ENCODE data around the gene NEUROD2.

NEUROD2 gene

GRCh38 chr17:39623356-39623950 is 15.7 kb upstream of the NEUROD2 start:
- Histone ChIP-seq H3K4me3 (ENCODE audit: low read depth, low read length) (no peak overlapping the region), H3K36me3 (ENCODE audit: control insufficient read depth, insufficient read depth, low read length) (no peaks in the 10 kb centered on the region), H3K4me1 (ENCODE audit: control insufficient read depth, insufficient read depth, low read length) (peaks cover 6% of the 10 kb centered on the region), H3K9me3 (ENCODE audit: control insufficient read depth, insufficient read depth, low read length) (no peaks in the 10 kb centered on the region), H3K9ac (ENCODE audit: low read depth, low read length) (no peak overlapping the region), H3K27me3 (ENCODE audit: control insufficient read depth, insufficient read depth, low read length) (peaks cover 72% of the 10 kb centered on the region)

GRCh38 chr17:39622380-39623006 is 14.8 kb upstream of the NEUROD2 start:
- Histone ChIP-seq H3K9ac (ENCODE audit: low read depth, low read length) (no peak overlapping the region), H3K27me3 (ENCODE audit: control insufficient read depth, insufficient read depth, low read length) (peaks cover 68% of the 10 kb centered on the region), H3K4me3 (ENCODE audit: low read depth, low read length) (peak overlapping the region; percentile 27), H3K36me3 (ENCODE audit: control insufficient read depth, insufficient read depth, low read length) (no peaks in the 10 kb centered on the region), H3K4me1 (ENCODE audit: control insufficient read depth, insufficient read depth, low read length) (peaks cover 4% of the 10 kb centered on the region), H3K9me3 (ENCODE audit: control insufficient read depth, insufficient read depth, low read length) (no peaks in the 10 kb centered on the region)

DNA sequence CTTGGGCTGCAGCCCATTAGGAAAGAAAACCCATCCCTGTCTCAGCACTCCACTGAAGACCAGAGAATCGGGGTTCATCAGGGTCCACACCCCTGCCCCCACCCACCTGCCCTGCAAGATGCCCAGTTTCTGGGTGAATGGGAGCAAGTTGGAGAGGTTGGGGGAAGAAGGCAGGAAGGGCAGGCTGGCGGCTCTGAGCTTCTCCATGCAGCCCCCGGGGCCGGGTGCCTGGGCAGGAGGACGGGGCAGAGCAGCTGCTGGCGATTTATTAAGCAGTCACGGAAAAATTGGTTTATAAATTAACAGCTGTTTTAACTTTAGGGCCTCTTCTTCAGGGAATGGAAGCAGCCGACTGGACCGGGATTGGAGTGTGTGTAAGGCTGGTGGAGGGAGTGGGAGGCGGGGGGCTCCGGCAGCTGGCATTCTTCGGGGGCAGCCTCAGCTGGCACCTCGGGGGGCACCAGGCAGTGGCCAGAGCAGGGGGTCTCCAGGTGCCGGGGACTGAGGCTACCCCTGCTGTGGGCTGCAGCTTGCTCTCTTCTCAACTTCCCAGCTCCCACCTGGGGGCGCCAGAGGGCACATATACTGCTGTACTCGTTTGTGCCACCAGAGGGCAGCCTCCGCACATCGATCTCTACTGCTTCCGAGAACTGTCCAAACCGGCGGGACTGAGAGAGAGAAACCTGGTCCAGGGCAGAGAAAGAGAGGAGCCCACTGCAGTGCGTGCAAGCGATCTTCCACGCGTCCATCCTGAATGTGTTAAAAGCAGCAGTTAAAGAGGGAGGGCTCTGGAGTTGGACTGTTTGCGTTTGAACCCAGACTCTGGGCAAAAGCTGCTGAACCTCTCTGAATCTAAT is 14.0 kb upstream of the NEUROD2 start:
- H3K4me1 ChIP-seq (ENCODE audit: control insufficient read depth, insufficient read depth, low read length): peaks cover 4% of the 10 kb centered on the region
- H3K4me3 ChIP-seq (ENCODE audit: low read depth, low read length): peak overlapping the region; percentile 27
- no peak overlapping the region for H3K9ac ChIP-seq (ENCODE audit: low read depth, low read length)

GRCh38 chr17:39619786-39620101 is 12.0 kb upstream of the NEUROD2 start:
- Histone ChIP-seq H3K36me3 (ENCODE audit: control insufficient read depth, insufficient read depth, low read length) (no peaks in the 10 kb centered on the region), H3K9me3 (ENCODE audit: control insufficient read depth, insufficient read depth, low read length) (no peaks in the 10 kb centered on the region), H3K27me3 (ENCODE audit: control insufficient read depth, insufficient read depth, low read length) (peaks cover 76% of the 10 kb centered on the region), H3K9ac (ENCODE audit: low read depth, low read length) (no peak overlapping the region), H3K4me1 (ENCODE audit: control insufficient read depth, insufficient read depth, low read length) (peaks cover 8% of the 10 kb centered on the region), H3K4me3 (ENCODE audit: low read depth, low read length) (no peak overlapping the region)

More for the DNA sequence above, 14.0 kb upstream of the NEUROD2 start:
- peaks cover 74% of the 10 kb centered on the region for H3K27me3 ChIP-seq (ENCODE audit: control insufficient read depth, insufficient read depth, low read length)
- no peaks in the 10 kb centered on the region for H3K36me3 ChIP-seq (ENCODE audit: control insufficient read depth, insufficient read depth, low read length)
- no peaks in the 10 kb centered on the region for H3K9me3 ChIP-seq (ENCODE audit: control insufficient read depth, insufficient read depth, low read length)

- no peaks in the 10 kb centered on the region for H3K9me3 ChIP-seq (ENCODE audit: control insufficient read depth, insufficient read depth, low read length)
- no peak overlapping the region for H3K9ac ChIP-seq (ENCODE audit: low read depth, low read length)
- no peaks in the 10 kb centered on the region for H3K36me3 ChIP-seq (ENCODE audit: control insufficient read depth, insufficient read depth, low read length)
- H3K4me1 ChIP-seq (ENCODE audit: control insufficient read depth, insufficient read depth, low read length): peaks cover 8% of the 10 kb centered on the region
- peak overlapping the region; percentile 68 for H3K4me3 ChIP-seq (ENCODE audit: low read depth, low read length)
- H3K27me3 ChIP-seq (ENCODE audit: control insufficient read depth, insufficient read depth, low read length): peaks cover 77% of the 10 kb centered on the region
Measured at GRCh38 chr17:39618956-39619785, 11.5 kb upstream of the NEUROD2 start.

GRCh38 chr17:39618246-39618913 is 10.7 kb upstream of the NEUROD2 start:
- Histone ChIP-seq H3K4me3 (ENCODE audit: low read depth, low read length) (peak overlapping the region; percentile 68), H3K9me3 (ENCODE audit: control insufficient read depth, insufficient read depth, low read length) (no peaks in the 10 kb centered on the region), H3K4me1 (ENCODE audit: control insufficient read depth, insufficient read depth, low read length) (peaks cover 8% of the 10 kb centered on the region), H3K36me3 (ENCODE audit: control insufficient read depth, insufficient read depth, low read length) (no peaks in the 10 kb centered on the region), H3K9ac (ENCODE audit: low read depth, low read length) (no peak overlapping the region), H3K27me3 (ENCODE audit: control insufficient read depth, insufficient read depth, low read length) (peaks cover 75% of the 10 kb centered on the region)

DNA sequence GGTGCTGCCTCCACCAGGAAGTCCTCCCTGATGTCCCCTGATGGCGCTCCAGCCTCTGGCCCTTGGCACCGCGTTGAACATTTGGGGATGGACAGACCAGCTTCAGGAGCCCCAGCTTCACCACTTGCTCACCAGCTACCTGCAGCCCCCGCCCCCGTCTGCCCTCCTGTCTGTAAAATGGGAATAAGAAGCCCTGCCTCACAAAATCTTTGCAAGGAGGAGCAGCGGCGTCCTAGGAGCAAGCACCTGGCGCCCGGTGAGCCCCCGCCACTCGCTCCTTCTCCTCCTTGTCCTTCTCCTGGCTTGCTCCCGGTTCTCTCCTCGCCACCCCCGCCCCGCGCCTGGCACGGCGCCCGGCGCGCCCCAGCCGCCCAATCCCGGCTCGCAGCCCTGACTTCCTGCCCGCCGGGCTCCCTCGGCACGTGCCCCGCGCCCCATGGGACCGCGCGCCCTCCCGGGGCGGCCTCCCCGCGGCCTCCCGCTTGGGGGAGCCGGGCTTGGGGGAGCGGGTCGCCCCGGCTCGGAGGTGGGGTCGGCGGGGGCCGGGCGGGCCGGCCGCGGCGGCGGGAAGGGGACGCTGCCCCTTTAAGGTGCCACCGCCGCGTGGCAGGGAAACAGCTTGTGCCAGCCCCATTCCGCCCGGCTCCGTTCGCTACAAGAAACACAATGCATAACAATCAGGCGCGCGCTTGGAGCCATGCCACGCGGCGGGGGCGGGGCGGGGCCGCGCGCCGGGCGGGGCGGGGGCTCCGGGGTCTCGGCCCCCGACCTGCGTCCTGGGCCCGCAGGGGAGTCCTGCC is 9.9 kb upstream of the NEUROD2 start:
- H3K36me3 ChIP-seq (ENCODE audit: control insufficient read depth, insufficient read depth, low read length): no peaks in the 10 kb centered on the region
- H3K4me1 ChIP-seq (ENCODE audit: control insufficient read depth, insufficient read depth, low read length): peaks cover 8% of the 10 kb centered on the region
- peaks cover 78% of the 10 kb centered on the region for H3K27me3 ChIP-seq (ENCODE audit: control insufficient read depth, insufficient read depth, low read length)
- no peaks in the 10 kb centered on the region for H3K9me3 ChIP-seq (ENCODE audit: control insufficient read depth, insufficient read depth, low read length)
- no peak overlapping the region for H3K9ac ChIP-seq (ENCODE audit: low read depth, low read length)
- peak overlapping the region; percentile 68 for H3K4me3 ChIP-seq (ENCODE audit: low read depth, low read length)

GRCh38 chr17:39617100-39617445 is 9.4 kb upstream of the NEUROD2 start:
- H3K4me1 ChIP-seq (ENCODE audit: control insufficient read depth, insufficient read depth, low read length): peaks cover 5% of the 10 kb centered on the region
- H3K9ac ChIP-seq (ENCODE audit: low read depth, low read length): no peak overlapping the region
- H3K4me3 ChIP-seq (ENCODE audit: low read depth, low read length): peak overlapping the region; percentile 33
- H3K27me3 ChIP-seq (ENCODE audit: control insufficient read depth, insufficient read depth, low read length): peaks cover 77% of the 10 kb centered on the region
- no peaks in the 10 kb centered on the region for H3K9me3 ChIP-seq (ENCODE audit: control insufficient read depth, insufficient read depth, low read length)
- no peaks in the 10 kb centered on the region for H3K36me3 ChIP-seq (ENCODE audit: control insufficient read depth, insufficient read depth, low read length)

DNA sequence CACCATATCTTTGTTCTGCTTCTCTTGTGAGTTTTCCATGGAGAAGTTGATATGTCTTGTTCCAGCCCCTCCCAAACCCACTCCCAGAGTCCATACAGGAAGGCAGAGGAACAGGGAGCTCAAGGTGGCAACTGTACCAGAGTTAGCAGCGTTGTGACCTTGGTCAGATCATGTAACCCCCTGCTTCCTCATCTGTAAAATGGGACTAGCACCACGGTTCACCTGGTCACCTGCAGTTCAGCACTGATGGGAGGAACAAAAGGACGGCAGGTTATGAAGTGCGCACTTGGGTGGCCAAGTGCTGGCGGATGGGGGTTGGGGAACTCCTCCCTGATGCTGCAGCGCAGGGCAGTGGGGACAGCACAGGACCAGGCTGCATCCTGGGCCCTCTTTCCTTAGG is 7.7 kb upstream of the NEUROD2 start:
- H3K9me3 ChIP-seq (ENCODE audit: control insufficient read depth, insufficient read depth, low read length): no peaks in the 10 kb centered on the region
- H3K36me3 ChIP-seq (ENCODE audit: control insufficient read depth, insufficient read depth, low read length): no peaks in the 10 kb centered on the region
- H3K4me1 ChIP-seq (ENCODE audit: control insufficient read depth, insufficient read depth, low read length): peaks cover 4% of the 10 kb centered on the region
- H3K27me3 ChIP-seq (ENCODE audit: control insufficient read depth, insufficient read depth, low read length): peaks cover 80% of the 10 kb centered on the region
- no peak overlapping the region for H3K9ac ChIP-seq (ENCODE audit: low read depth, low read length)
- no peak overlapping the region for H3K4me3 ChIP-seq (ENCODE audit: low read depth, low read length)

DNA sequence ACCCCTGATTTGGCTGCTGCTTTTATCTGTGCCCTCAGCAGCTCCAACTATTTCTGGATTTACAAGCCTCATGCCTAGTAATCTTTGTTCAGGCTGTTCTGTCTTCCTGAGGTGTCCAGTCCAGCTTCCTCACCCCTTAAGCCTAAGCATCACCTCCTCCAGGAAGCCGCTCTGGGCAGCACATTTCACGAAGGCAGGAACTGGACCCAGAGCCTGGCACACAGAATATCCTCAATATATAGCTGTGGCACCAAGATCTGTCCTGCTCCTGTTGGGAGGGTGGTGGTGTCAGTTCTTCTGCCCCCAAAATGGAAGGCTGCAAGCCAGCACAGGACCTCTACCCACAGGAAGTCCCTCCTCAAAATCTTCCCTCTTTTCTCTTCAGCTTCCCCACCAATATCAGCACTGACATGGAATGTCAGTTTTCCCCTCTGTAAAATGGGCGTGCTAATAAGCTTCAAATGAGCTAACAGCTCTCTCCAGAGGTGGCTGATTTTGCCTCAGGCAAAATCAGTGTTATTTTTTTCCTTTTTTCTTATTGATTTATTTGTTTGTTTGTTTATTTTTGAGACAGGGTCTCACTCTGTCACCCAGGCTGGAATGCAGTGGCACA is 6.9 kb upstream of the NEUROD2 start:
- peaks cover 82% of the 10 kb centered on the region for H3K27me3 ChIP-seq (ENCODE audit: control insufficient read depth, insufficient read depth, low read length)
- H3K4me1 ChIP-seq (ENCODE audit: control insufficient read depth, insufficient read depth, low read length): peaks cover 4% of the 10 kb centered on the region
- H3K9ac ChIP-seq (ENCODE audit: low read depth, low read length): no peak overlapping the region
- H3K36me3 ChIP-seq (ENCODE audit: control insufficient read depth, insufficient read depth, low read length): no peaks in the 10 kb centered on the region
- no peak overlapping the region for H3K4me3 ChIP-seq (ENCODE audit: low read depth, low read length)
- no peaks in the 10 kb centered on the region for H3K9me3 ChIP-seq (ENCODE audit: control insufficient read depth, insufficient read depth, low read length)

Measured in iPS-15b (cell line).